ENCODE data around the gene FGF14.
A peak's percentile ranks its signal among the peaks of the same experiment; 100 is the strongest.

Gene FGF14

GRCh38 chr13:101707659-101708058 is 694.2 kb downstream of the FGF14 start:
- ChIA-PET CTCF (no interaction called here), POLR2A (no interaction called here)
- no CpG with 5 or more reads among the region's 2 CpGs for WGBS (ENCODE audit: insufficient coverage)
- Histone ChIP-seq H3K4me3 (ENCODE audit: control insufficient read depth in 1 of 7, extremely low read depth in 1 of 7, insufficient read depth in 4 of 7, low read depth in 2 of 7, low read length in 6 of 7) (no peak overlapping the region), H3K27me3 (replicated peaks in 2 of 5; ENCODE audit: control insufficient read depth in 4 of 5, insufficient read depth in 5 of 5, low read length in 4 of 5) (no peaks in the 10 kb centered on the region), H3K4me1 (ENCODE audit: control extremely low read depth in 1 of 4, control insufficient read depth in 4 of 4, insufficient read depth in 4 of 4, low read length in 3 of 4) (peaks cover 5 to 15% (median 9%) of the 10 kb centered on the region in 4 experiments), H3K27ac (ENCODE audit: insufficient read depth in 1 of 2, low read depth in 1 of 2, low read length in 2 of 2, poor library complexity in 1 of 2, severe bottlenecking in 2 of 2) (no peak overlapping the region), H3K36me3 (ENCODE audit: control insufficient read depth in 4 of 4, insufficient read depth in 4 of 4, low read length in 3 of 4) (no peaks in the 10 kb centered on the region), H3K9me3 (ENCODE audit: control extremely low read depth in 1 of 5, control insufficient read depth in 4 of 5, insufficient read depth in 2 of 5, low read depth in 1 of 5, low read length in 4 of 5) (no peaks in the 10 kb centered on the region)
- no peak for DNase-seq

- Histone ChIP-seq H3K9me3 (ENCODE audit: control extremely low read depth in 1 of 5, control insufficient read depth in 4 of 5, insufficient read depth in 2 of 5, low read depth in 1 of 5, low read length in 4 of 5) (no peaks in the 10 kb centered on the region), H3K27ac (ENCODE audit: insufficient read depth in 1 of 2, low read depth in 1 of 2, low read length in 2 of 2, poor library complexity in 1 of 2, severe bottlenecking in 2 of 2) (no peak overlapping the region), H3K36me3 (ENCODE audit: control insufficient read depth in 4 of 4, insufficient read depth in 4 of 4, low read length in 3 of 4) (no peaks in the 10 kb centered on the region), H3K4me1 (ENCODE audit: control extremely low read depth in 1 of 4, control insufficient read depth in 4 of 4, insufficient read depth in 4 of 4, low read length in 3 of 4) (peaks cover 5 to 15% (median 9%) of the 10 kb centered on the region in 4 experiments), H3K4me3 (ENCODE audit: control insufficient read depth in 1 of 7, extremely low read depth in 1 of 7, insufficient read depth in 4 of 7, low read depth in 2 of 7, low read length in 6 of 7) (peak overlapping the region in 1 of 7 experiments; percentile 11), H3K27me3 (replicated peaks in 2 of 5; ENCODE audit: control insufficient read depth in 4 of 5, insufficient read depth in 5 of 5, low read length in 4 of 5) (no peaks in the 10 kb centered on the region)
- 0% methylated on average over 4 of the region's 6 CpGs for WGBS (ENCODE audit: insufficient coverage)
- CTCF ChIA-PET, result no interaction called here
- POLR2A ChIA-PET, result no interaction called here
- peak; percentile 47 to 83 (median 82) for DNase-seq
Measured at GRCh38 chr13:101706651-101707050, 695.2 kb downstream of the FGF14 start.

GRCh38 chr13:101703838-101704237 is 698.0 kb downstream of the FGF14 start:
- 100% methylated on average over 2 of the region's 3 CpGs for WGBS (ENCODE audit: insufficient coverage)

GRCh38 chr13:101703081-101703480 is 698.8 kb downstream of the FGF14 start:
- Histone ChIP-seq H3K36me3 (ENCODE audit: control insufficient read depth in 4 of 4, insufficient read depth in 4 of 4, low read length in 3 of 4) (no peaks in the 10 kb centered on the region), H3K4me1 (ENCODE audit: control extremely low read depth in 1 of 4, control insufficient read depth in 4 of 4, insufficient read depth in 4 of 4, low read length in 3 of 4) (peaks cover 5 to 15% (median 9%) of the 10 kb centered on the region in 4 experiments), H3K4me3 (ENCODE audit: control insufficient read depth in 1 of 7, extremely low read depth in 1 of 7, insufficient read depth in 4 of 7, low read depth in 2 of 7, low read length in 6 of 7) (no peak overlapping the region), H3K9me3 (ENCODE audit: control extremely low read depth in 1 of 5, control insufficient read depth in 4 of 5, insufficient read depth in 2 of 5, low read depth in 1 of 5, low read length in 4 of 5) (no peaks in the 10 kb centered on the region), H3K27ac (ENCODE audit: insufficient read depth in 1 of 2, low read depth in 1 of 2, low read length in 2 of 2, poor library complexity in 1 of 2, severe bottlenecking in 2 of 2) (no peak overlapping the region), H3K27me3 (replicated peaks in 2 of 5; ENCODE audit: control insufficient read depth in 4 of 5, insufficient read depth in 5 of 5, low read length in 4 of 5) (no peaks in the 10 kb centered on the region)
- 100% methylated on average over 1 of the region's 1 CpG for WGBS (ENCODE audit: insufficient coverage)
- DNase-seq, result no peak
- ChIA-PET POLR2A (no interaction called here), CTCF (no interaction called here)

More at GRCh38 chr13:101703838-101704237, 698.0 kb downstream of the FGF14 start:
- no peak overlapping the region for H3K27ac ChIP-seq (ENCODE audit: insufficient read depth in 1 of 2, low read depth in 1 of 2, low read length in 2 of 2, poor library complexity in 1 of 2, severe bottlenecking in 2 of 2)
- H3K4me3 ChIP-seq (ENCODE audit: control insufficient read depth in 1 of 7, extremely low read depth in 1 of 7, insufficient read depth in 4 of 7, low read depth in 2 of 7, low read length in 6 of 7), result no peak overlapping the region
- no peaks in the 10 kb centered on the region for H3K36me3 ChIP-seq (ENCODE audit: control insufficient read depth in 4 of 4, insufficient read depth in 4 of 4, low read length in 3 of 4)
- H3K9me3 ChIP-seq (ENCODE audit: control extremely low read depth in 1 of 5, control insufficient read depth in 4 of 5, insufficient read depth in 2 of 5, low read depth in 1 of 5, low read length in 4 of 5), result no peaks in the 10 kb centered on the region
- CTCF ChIA-PET, result no interaction called here
- H3K27me3 ChIP-seq (replicated peaks in 2 of 5; ENCODE audit: control insufficient read depth in 4 of 5, insufficient read depth in 5 of 5, low read length in 4 of 5), result no peaks in the 10 kb centered on the region
- no peak for DNase-seq
- POLR2A ChIA-PET, result no interaction called here
- H3K4me1 ChIP-seq (ENCODE audit: control extremely low read depth in 1 of 4, control insufficient read depth in 4 of 4, insufficient read depth in 4 of 4, low read length in 3 of 4), result peaks cover 5 to 15% (median 9%) of the 10 kb centered on the region in 4 experiments

- Histone ChIP-seq H3K9me3 (ENCODE audit: control extremely low read depth in 1 of 5, control insufficient read depth in 4 of 5, insufficient read depth in 2 of 5, low read depth in 1 of 5, low read length in 4 of 5) (no peaks in the 10 kb centered on the region), H3K36me3 (ENCODE audit: control insufficient read depth in 4 of 4, insufficient read depth in 4 of 4, low read length in 3 of 4) (no peaks in the 10 kb centered on the region), H3K4me1 (ENCODE audit: control extremely low read depth in 1 of 4, control insufficient read depth in 4 of 4, insufficient read depth in 4 of 4, low read length in 3 of 4) (peaks cover 0 to 1% (median 0%) of the 10 kb centered on the region in 4 experiments), H3K4me3 (ENCODE audit: control insufficient read depth in 1 of 7, extremely low read depth in 1 of 7, insufficient read depth in 4 of 7, low read depth in 2 of 7, low read length in 6 of 7) (no peak overlapping the region), H3K27me3 (replicated peaks in 2 of 5; ENCODE audit: control insufficient read depth in 4 of 5, insufficient read depth in 5 of 5, low read length in 4 of 5) (no peaks in the 10 kb centered on the region), H3K27ac (ENCODE audit: insufficient read depth in 1 of 2, low read depth in 1 of 2, low read length in 2 of 2, poor library complexity in 1 of 2, severe bottlenecking in 2 of 2) (no peak overlapping the region)
- WGBS (ENCODE audit: insufficient coverage), result 83% methylated on average over 1 of the region's 3 CpGs
- ChIA-PET CTCF (no interaction called here), POLR2A (no interaction called here)
- no peak for DNase-seq
Measured at GRCh38 chr13:101700598-101700997, 701.2 kb downstream of the FGF14 start.

- H3K9me3 ChIP-seq (ENCODE audit: control extremely low read depth in 1 of 5, control insufficient read depth in 4 of 5, insufficient read depth in 2 of 5, low read depth in 1 of 5, low read length in 4 of 5), result no peaks in the 10 kb centered on the region
- no peaks in the 10 kb centered on the region for H3K36me3 ChIP-seq (ENCODE audit: control insufficient read depth in 4 of 4, insufficient read depth in 4 of 4, low read length in 3 of 4)
- ChIA-PET POLR2A (no interaction called here), CTCF (no interaction called here)
- DNase-seq, result no peak
- no peaks in the 10 kb centered on the region for H3K27me3 ChIP-seq (replicated peaks in 2 of 5; ENCODE audit: control insufficient read depth in 4 of 5, insufficient read depth in 5 of 5, low read length in 4 of 5)
- no peaks in the 10 kb centered on the region for H3K4me1 ChIP-seq (ENCODE audit: control extremely low read depth in 1 of 4, control insufficient read depth in 4 of 4, insufficient read depth in 4 of 4, low read length in 3 of 4)
- no CpG with 5 or more reads among the region's 2 CpGs for WGBS (ENCODE audit: insufficient coverage)
- no peak overlapping the region for H3K27ac ChIP-seq (ENCODE audit: insufficient read depth in 1 of 2, low read depth in 1 of 2, low read length in 2 of 2, poor library complexity in 1 of 2, severe bottlenecking in 2 of 2)
- H3K4me3 ChIP-seq (ENCODE audit: control insufficient read depth in 1 of 7, extremely low read depth in 1 of 7, insufficient read depth in 4 of 7, low read depth in 2 of 7, low read length in 6 of 7), result no peak overlapping the region
Measured at GRCh38 chr13:101698400-101698799, 703.4 kb downstream of the FGF14 start.

- H3K27ac ChIP-seq (ENCODE audit: insufficient read depth in 1 of 2, low read depth in 1 of 2, low read length in 2 of 2, poor library complexity in 1 of 2, severe bottlenecking in 2 of 2), result no peak overlapping the region
- no CpG with 5 or more reads among the region's 3 CpGs for WGBS (ENCODE audit: insufficient coverage)
- H3K4me1 ChIP-seq (ENCODE audit: control extremely low read depth in 1 of 4, control insufficient read depth in 4 of 4, insufficient read depth in 4 of 4, low read length in 3 of 4), result no peaks in the 10 kb centered on the region
- POLR2A ChIA-PET, result no interaction called here
- no peak for DNase-seq
- H3K4me3 ChIP-seq (ENCODE audit: control insufficient read depth in 1 of 7, extremely low read depth in 1 of 7, insufficient read depth in 4 of 7, low read depth in 2 of 7, low read length in 6 of 7), result no peak overlapping the region
- CTCF ChIA-PET, result no interaction called here
- no peaks in the 10 kb centered on the region for H3K9me3 ChIP-seq (ENCODE audit: control extremely low read depth in 1 of 5, control insufficient read depth in 4 of 5, insufficient read depth in 2 of 5, low read depth in 1 of 5, low read length in 4 of 5)
- H3K36me3 ChIP-seq (ENCODE audit: control insufficient read depth in 4 of 4, insufficient read depth in 4 of 4, low read length in 3 of 4), result no peaks in the 10 kb centered on the region
- H3K27me3 ChIP-seq (replicated peaks in 2 of 5; ENCODE audit: control insufficient read depth in 4 of 5, insufficient read depth in 5 of 5, low read length in 4 of 5), result no peaks in the 10 kb centered on the region
Measured at GRCh38 chr13:101697745-101698144, 704.1 kb downstream of the FGF14 start.
